Stromal cell of bone marrow (primary cell): ENCODE measurements around the gene PTPRS.
"Not testable (repeated sequence)": the region's sequence is repeated elsewhere in the genome, so short reads cannot be mapped to it uniquely, and the experiment has no call there.

Source experiments
- DNase-seq: peaks from one replicate; pipeline ENCODE4 v3.0.0-alpha.2; 2012; ENCODE audit warnings: low read depth

Gene PTPRS

GRCh38 chr19:5332501-5332900 lies 8.1 kb downstream of the PTPRS start:
- DNase-seq: no peak

GRCh38 chr19:5331790-5332189 lies 8.8 kb downstream of the PTPRS start:
- DNase-seq: no peak

- DNase-seq: no peak
These were observed 10.3 kb downstream of the PTPRS start for GRCh38 chr19:5330307-5330720.

- no peak for DNase-seq
These were observed 11.5 kb downstream of the PTPRS start for GRCh38 chr19:5329141-5329540.

GRCh38 chr19:5328407-5328806 lies 12.2 kb downstream of the PTPRS start:
- not testable (repeated sequence) for DNase-seq

GRCh38 chr19:5326986-5327623 lies 13.5 kb downstream of the PTPRS start:
- DNase-seq: no peak

GRCh38 chr19:5326545-5326944 lies 14.1 kb downstream of the PTPRS start:
- DNase-seq: no peak

GRCh38 chr19:5324947-5325346 lies 15.7 kb downstream of the PTPRS start:
- no peak for DNase-seq

- no peak for DNase-seq
These were observed 17.2 kb downstream of the PTPRS start for GRCh38 chr19:5323475-5323811.

GRCh38 chr19:5321851-5322681 lies 18.5 kb downstream of the PTPRS start:
- DNase-seq: no peak

- DNase-seq: no peak
These were observed 19.5 kb downstream of the PTPRS start for GRCh38 chr19:5321066-5321642.

GRCh38 chr19:5319516-5319915 lies 21.1 kb downstream of the PTPRS start:
- DNase-seq: no peak

- DNase-seq: no peak
These were observed 22.3 kb downstream of the PTPRS start for GRCh38 chr19:5318306-5318705.

- DNase-seq: no peak
These were observed 23.3 kb downstream of the PTPRS start for GRCh38 chr19:5317321-5317720.

- DNase-seq: no peak
These were observed 24.5 kb downstream of the PTPRS start for GRCh38 chr19:5316138-5316537.

GRCh38 chr19:5314907-5315298 lies 25.7 kb downstream of the PTPRS start:
- DNase-seq: no peak

- no peak for DNase-seq
These were observed 26.4 kb downstream of the PTPRS start for GRCh38 chr19:5314012-5314906.

GRCh38 chr19:5313307-5313706 lies 27.3 kb downstream of the PTPRS start:
- DNase-seq: no peak

GRCh38 chr19:5312058-5312457 lies 28.6 kb downstream of the PTPRS start:
- no peak for DNase-seq

- no peak for DNase-seq
These were observed 31.0 kb downstream of the PTPRS start for GRCh38 chr19:5309438-5310204.
